Uterus (tissue), 2 donors: ENCODE results near the gene RNF10.

Source experiments
- CTCF ChIP-seq, 4 experiments: fragments of 200-600 bp in 2 of 4; fragments of 450-650 bp in 2 of 4; sonication (generic) in 2 of 4; IDR thresholded peaks; one replicate each; pipeline ENCODE4 v1.5.1; 2016 to 2019; ENCODE audit warnings: antibody characterized with exemption in 4 of 4, mild to moderate bottlenecking in 2 of 4, moderate library complexity in 1 of 4
- POLR2A ChIP-seq, 2 donors: fragments of 450-650 bp; IDR thresholded peaks; one replicate each; pipeline ENCODE4 v1.6.1; 2016; ENCODE audit warnings: antibody characterized with exemption in 2 of 2, mild to moderate bottlenecking in 1 of 2, moderate library complexity in 1 of 2

- TF ChIP-seq POLR2A (IDR thresholded peaks at IDR 0.05), result no peak
- TF ChIP-seq CTCF (IDR thresholded peaks at IDR 0.05), result no peak
These were observed 28.8 kb downstream of the RNF10 start for GRCh38 chr12:120562906-120563305.
